ENCODE measurements around the gene LIPE.
"Not testable (repeated sequence)": the region's sequence is repeated elsewhere in the genome, so short reads cannot be mapped to it uniquely, and the experiment has no call there.

The LIPE gene, protein sequence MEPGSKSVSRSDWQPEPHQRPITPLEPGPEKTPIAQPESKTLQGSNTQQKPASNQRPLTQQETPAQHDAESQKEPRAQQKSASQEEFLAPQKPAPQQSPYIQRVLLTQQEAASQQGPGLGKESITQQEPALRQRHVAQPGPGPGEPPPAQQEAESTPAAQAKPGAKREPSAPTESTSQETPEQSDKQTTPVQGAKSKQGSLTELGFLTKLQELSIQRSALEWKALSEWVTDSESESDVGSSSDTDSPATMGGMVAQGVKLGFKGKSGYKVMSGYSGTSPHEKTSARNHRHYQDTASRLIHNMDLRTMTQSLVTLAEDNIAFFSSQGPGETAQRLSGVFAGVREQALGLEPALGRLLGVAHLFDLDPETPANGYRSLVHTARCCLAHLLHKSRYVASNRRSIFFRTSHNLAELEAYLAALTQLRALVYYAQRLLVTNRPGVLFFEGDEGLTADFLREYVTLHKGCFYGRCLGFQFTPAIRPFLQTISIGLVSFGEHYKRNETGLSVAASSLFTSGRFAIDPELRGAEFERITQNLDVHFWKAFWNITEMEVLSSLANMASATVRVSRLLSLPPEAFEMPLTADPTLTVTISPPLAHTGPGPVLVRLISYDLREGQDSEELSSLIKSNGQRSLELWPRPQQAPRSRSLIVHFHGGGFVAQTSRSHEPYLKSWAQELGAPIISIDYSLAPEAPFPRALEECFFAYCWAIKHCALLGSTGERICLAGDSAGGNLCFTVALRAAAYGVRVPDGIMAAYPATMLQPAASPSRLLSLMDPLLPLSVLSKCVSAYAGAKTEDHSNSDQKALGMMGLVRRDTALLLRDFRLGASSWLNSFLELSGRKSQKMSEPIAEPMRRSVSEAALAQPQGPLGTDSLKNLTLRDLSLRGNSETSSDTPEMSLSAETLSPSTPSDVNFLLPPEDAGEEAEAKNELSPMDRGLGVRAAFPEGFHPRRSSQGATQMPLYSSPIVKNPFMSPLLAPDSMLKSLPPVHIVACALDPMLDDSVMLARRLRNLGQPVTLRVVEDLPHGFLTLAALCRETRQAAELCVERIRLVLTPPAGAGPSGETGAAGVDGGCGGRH

DNA sequence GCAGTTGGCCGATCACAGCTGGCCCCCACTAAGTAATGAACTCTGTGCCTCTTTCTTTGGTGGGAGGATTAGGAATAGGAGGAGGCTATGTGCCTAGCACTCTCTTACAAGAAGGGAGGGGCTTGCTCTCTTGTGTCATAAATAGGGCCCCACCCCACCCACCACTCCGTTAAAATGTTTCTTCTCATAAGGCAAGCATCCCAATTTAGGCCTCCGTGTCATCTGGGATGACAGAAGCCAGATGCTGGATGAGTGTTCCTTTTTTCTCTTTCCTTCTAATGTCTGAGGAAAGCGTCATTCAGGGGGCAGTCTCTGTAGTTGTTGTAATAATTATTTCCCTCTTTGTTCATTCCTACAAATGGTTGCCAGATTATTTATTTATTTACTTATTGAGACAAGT, at the start of gene LIPE:
Gene LIPE, minus strand, starts transcription at position 76 of the 400 bp plus-strand sequence. CDS start 239 bp downstream, outside the sequence.
- no peak for DNase-seq

DNA sequence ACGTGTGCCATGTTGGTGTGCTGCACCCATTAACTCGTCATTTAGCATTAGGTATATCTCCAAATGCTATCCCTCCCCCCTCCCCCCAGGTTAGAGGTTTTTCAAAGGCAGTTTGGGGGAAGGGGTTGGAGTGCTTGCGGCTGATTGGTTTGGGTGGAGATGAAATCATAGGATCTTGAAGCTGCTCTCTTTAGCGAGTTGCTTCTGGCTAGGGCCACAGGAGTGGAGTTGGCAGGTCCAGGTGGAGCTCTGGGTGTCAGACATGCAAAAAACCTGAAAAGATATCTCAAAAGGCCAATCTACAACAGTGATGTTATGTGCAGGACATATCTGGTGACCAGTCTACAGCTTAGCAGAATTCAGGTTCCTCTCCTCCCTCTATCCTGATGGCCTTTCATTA, 48.2 kb upstream of the LIPE start:
- DNase-seq, result no peak

DNA sequence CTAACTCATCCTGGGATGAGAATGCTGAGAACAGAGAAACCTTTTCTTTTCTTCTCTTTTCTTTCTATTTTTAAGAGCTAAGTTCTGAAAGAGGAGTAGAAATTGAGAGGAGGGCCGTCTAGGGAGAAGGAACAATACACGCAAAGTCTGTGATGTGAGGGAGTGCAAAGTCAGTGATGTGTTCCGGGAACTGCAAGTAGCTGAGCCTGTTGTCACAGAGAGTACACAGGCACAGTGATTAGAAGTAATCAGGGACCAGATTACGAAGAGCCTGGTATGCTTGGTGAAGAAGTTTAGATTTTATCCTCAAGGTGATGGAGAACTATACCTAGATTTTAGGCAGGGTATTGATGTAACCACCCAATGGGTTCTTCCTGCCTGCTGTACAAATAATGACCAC, 47.6 kb upstream of the LIPE start:
- no peak for DNase-seq

DNA sequence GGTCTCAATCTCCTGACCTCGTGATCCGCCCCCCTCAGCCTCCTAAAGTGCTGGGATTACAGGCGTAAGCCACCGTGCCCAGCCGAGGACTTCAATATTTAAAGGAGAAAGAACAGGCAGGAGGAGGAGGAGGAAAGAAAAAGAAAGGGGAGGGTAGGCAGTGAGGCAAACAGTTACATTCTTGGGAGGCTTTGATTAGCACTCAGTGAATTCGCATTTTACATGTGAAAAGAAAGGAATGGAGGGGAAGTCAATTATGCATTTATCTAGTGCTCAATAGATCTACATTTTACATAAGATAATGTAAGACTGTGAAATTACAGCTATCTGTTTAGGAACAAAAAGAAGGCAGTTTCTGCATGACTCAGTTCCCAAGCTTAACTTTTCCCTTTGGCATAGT, 46.5 kb upstream of the LIPE start:
- no peak for DNase-seq

DNA sequence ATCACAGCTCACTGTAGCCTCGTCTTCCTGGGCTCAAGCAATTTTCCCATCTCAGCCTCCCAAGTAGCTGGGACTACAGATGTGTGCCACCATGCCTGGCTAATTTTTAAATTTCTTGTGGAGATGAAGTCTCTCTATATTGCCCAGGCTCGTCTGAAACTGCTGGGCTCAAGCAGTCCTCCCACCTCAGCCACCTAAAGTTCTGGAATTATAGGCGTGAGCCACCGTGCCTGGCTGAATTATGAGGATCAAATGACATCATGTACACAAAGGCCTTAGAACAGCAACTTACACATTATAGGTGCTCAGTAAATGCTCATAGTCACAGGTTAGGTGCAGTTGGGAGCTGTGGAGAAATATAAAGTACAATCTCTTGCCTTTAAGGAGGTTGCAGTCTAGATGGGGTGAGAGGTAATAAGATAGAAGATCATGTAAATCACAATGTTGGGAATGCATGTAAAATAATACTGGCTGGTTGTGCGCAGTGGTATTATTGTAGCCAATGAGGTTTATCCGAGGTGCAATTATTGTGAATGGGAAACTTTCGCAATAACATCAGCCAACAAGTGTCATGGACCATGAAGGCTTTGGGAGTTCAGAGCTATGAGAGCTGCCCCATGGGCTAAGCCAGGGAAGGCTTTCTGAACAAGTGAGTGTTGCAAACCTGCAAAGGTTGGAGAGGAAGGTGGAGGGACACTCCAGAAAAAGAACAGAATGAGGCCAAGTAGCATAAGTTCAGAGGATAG, 45.4 kb upstream of the LIPE start:
- DNase-seq, result no peak

- no peak for DNase-seq
Observed at GRCh38 chr19:42471554-42472249, 44.5 kb upstream of the LIPE start.

- no peak for DNase-seq
Observed at GRCh38 chr19:42469311-42470235, 42.4 kb upstream of the LIPE start.

DNA sequence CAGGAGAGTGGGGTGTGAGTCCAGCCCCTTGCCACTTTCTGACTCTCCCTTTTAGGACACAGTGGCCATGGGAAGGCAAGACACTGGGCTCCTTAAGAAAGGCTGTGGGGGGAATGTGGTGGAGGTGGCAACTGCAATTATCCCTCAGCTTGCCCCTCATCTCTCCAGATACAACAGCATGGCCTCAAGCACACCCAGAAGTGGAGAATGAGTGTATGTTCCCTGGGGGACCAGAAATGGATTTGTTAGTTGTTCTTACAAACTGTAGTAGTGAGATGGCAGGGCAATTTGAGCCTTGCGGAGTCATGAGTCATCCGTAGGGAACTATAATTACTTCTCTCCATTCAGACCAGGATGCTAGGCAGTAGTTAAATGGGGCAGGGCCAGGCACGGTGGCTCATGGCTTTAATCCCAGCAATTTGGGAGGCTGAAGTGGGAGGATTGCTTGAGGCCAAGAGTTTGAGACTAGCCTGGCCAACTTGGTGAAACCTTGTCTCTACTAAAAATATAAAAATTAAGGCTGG, 41.1 kb upstream of the LIPE start:
- no peak for DNase-seq

DNA sequence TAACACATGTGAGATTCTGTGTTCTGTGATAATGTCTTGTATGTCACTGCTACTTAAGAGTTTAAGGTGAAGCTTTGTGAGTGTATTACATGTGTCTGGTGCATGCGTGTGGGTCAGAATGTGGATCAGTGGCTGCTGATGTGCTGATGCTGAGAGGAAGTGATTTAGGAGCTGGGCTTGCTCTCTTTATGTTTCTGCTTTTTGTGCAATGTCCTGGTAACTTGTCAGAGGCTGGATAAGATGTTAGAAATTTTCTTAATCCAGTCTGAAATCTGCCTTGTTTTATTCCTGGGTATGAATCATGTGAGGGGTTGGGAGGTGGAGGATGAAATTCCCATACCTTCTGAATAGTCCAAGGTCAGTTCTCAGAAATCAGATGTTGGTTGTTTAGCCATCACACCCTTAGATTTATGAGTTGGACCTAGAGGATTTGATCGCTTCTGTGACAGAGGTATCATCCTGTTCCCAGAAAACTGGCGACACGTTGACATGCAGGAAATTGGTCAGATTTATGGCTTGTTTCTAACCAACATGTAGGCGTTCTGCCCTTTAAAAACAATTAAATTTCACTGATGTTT, 40.1 kb upstream of the LIPE start:
- no peak for DNase-seq

GRCh38 chr19:42466521-42467182, 39.5 kb upstream of the LIPE start:
- DNase-seq, result no peak

DNA sequence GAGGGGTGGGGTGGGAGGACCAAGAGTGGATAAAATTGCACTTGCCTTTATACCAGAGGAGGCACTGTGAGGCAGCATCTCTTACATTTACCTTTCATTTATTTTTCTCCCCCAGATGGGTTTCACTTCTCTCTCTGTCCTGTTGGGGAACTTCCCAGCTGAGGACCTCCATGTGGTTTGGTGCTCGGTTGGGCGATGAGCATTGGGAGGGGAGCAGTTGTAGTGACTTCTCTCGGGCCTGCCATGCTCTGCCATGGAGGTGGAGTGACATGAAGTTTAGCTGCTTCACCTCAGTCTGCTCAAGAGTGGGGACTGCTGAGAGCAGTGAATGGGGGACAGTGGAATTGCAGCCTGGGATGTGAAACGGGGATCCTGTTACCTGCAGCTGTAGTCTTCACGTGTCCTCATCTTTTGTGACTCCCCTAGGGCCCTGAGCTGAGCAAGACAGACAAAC, 38.7 kb upstream of the LIPE start:
- no peak for DNase-seq

- DNase-seq, result no peak
Observed at GRCh38 chr19:42461700-42462324, 34.6 kb upstream of the LIPE start.

GRCh38 chr19:42461231-42461630, 34.0 kb upstream of the LIPE start:
- not testable (repeated sequence) for DNase-seq

DNA sequence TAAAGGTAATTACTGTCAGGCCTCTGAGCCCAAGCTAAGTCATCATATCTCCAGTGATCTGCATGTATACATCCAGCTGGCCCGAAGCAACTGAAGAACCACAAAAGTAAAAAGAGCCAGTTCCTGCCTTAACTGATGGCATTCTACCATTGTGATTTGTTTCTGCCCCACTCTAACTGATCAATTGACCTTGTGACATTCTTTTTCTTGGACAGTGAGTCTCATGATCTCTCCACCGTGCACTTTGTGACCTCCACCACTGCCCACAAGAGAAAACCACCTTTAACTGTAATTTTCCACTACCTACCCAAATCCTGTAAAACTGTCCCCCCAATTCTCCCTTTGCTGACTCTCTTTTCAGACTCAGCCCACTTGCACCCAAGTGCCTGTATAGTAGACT, 32.7 kb upstream of the LIPE start:
- DNase-seq, result no peak

DNA sequence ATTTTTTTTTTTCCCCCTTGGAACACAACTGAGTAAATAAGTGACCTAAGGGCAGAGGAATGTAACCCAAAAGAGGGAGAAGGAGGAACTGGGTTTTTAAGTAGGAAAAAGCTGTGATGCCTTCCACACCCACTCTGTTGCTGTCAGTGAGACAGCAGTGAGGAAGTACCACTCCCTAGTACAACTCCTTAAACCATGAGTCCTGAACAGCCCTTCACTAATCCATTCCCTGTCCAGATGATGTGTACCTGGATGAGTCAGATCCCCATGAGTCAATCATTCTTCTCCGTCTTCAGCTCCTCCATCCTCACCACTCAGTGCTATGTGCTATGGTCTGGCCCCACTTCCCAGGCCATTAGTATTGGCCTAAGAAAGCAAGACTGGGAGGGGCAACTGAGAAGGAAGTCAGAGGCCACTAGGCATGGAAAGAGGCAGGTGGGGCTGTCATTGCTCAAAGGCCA, 28.5 kb upstream of the LIPE start:
- no peak for DNase-seq

DNA sequence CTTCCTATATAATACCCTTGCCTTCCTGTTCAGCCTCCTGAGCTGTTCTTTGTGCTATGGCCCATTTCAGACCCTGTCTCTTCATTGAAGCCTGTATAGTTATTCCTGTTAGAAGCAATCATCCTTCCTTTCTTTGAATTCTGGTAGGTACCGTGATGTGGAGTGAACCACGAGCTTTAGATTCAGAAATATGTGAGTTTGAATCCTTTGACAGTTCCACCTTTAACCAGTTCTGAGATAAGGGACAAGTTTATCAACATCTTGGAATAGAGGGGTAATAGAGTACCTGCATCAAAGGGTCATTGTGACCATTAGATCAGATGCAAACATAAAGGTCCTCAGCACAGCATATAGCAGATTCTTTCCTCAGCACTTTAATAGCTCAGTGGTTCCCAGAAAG, 27.9 kb upstream of the LIPE start:
- DNase-seq, result no peak

- no peak for DNase-seq
Observed at GRCh38 chr19:42452590-42452989, 25.4 kb upstream of the LIPE start.

GRCh38 chr19:42450314-42450934, 23.2 kb upstream of the LIPE start:
- peak; percentile 72 for DNase-seq

DNA sequence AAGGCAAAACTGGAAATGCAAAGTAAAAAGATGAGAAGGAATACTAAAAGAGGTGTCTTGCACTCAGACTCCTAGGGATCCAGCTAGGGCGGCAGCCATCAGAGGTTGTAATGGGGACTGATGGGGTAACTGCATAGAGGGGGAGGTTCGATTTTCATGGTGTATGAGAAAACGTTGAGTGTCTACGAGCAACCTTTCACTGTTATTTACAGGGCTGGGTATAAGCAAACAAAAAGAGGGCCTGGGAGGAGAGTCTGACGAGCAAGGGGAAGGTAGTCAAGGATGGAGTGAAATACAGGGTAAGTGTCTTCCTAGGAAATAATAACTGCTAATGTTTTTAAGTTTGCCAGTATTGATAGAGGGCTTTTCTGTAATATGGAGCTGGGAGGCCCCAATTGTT, 21.1 kb upstream of the LIPE start:
- not testable (repeated sequence) for DNase-seq

Measured in NCI-H345 (cell line).